NB4 (cell line): ENCODE measurements around the gene CCM2.

ENCODE experiments used
- CTCF ChIP-seq: IDR thresholded peaks from one replicate; pipeline ENCODE4 v1.5.1; 2012; ENCODE audit warnings: low read depth, low read length
- MAX ChIP-seq: IDR thresholded peaks from 2 replicates; pipeline ENCODE4 v1.6.1; 2011; ENCODE audit warnings: low read depth, low read length
- MYC ChIP-seq: IDR thresholded peaks from 2 replicates; pipeline ENCODE4 v1.6.1; 2011; ENCODE audit warnings: low read depth, low read length
- POLR2A ChIP-seq: IDR thresholded peaks from 2 replicates; pipeline ENCODE4 v1.6.1; 2011; ENCODE audit warnings: mild to moderate bottlenecking; ENCODE audit not compliant: insufficient read length; ENCODE audit errors: extremely low read depth

GRCh38 chr7:45028920-45029344, 28.9 kb downstream of the CCM2 start:
- TF ChIP-seq POLR2A (no peak), CTCF (no peak), MAX (no peak), MYC (no peak)
